HCT116 (cell line): ENCODE data around the gene SLC15A2. TPM values are rescaled to one million over a fixed set of nuclear protein-coding genes. Genes with fewer than 3 reads are reported as not detected.

Experiments
- ATAC-seq: fragments of 200-7000 bp; cut with Tn5 transposase; 2 replicates; pipeline ENCODE4 v1.9.1; 2020; ENCODE audit warnings: mild to moderate bottlenecking, moderate library complexity
- BruUV-seq: library from RNA; stranded (reverse); fragments of 400-500 nt; replicated peaks from 2 replicates; lab custom pipeline; 2021; lab: Mats Ljungman, UMichigan
- CTCF ChIA-PET: fragments of 300-600 bp; sonication (Branson Sonifier 250); formaldehyde crosslinking; loops from one replicate; lab custom pipeline; 2021; ENCODE audit warnings: antibody characterized with exemption; lab: Charles Lee
- POLR2A ChIA-PET: fragments of 300-600, 350-600 bp; sonication (Branson Sonifier 250); formaldehyde crosslinking; loops from one replicate; lab custom pipeline; 2021; ENCODE audit warnings: antibody characterized with exemption; lab: Charles Lee
- RAD21 ChIA-PET, 2 experiments: fragments of 300-600 bp; sonication (Branson Sonifier 250); formaldehyde crosslinking; loops; one replicate each; lab custom pipeline; 2023; ENCODE audit warnings: low total read pairs in 2 of 2; ENCODE audit not compliant: uncharacterized antibody in 2 of 2, unreplicated experiment in 2 of 2, low non-redundant PET in 1 of 2; lab: Charles Lee
- DNase-seq: peaks from one replicate; pipeline ENCODE4 v3.0.0-alpha.2; 2010; ENCODE audit warnings: low read depth, low spot score
- H2AFZ ChIP-seq: fragments of 200-600 bp; shearing (Covaris generic), sonication (generic); 2 replicates; pipeline ENCODE4 v1.6.1; 2017; ENCODE audit warnings: low read depth, mixed run types, mixed read lengths, antibody characterized with exemption, low read length; ENCODE audit not compliant: poor library complexity, severe bottlenecking
- H3K27ac ChIP-seq: 2 replicates; pipeline ENCODE4 v1.5.1; 2012; ENCODE audit warnings: low read depth, low read length
- H3K27me3 ChIP-seq: fragments of 200-600 bp; sonication (generic); 2 replicates; pipeline ENCODE4 v1.6.1; 2016; ENCODE audit warnings: mixed run types, low read length, mixed read lengths; ENCODE audit not compliant: insufficient read depth
- H3K36me3 ChIP-seq, 2 experiments: fragments of 200-500 bp in 1 of 2; fragments of 200-600 bp in 1 of 2; sonication (Bioruptor generic) in 1 of 2; sonication (generic) in 1 of 2; 2 replicates each; pipeline versions ENCODE4 v1.5.1 to v1.6.1; 2014 to 2016; ENCODE audit warnings: low read length in 2 of 2, inconsistent platforms in 1 of 2, mixed read lengths in 1 of 2, mixed run types in 1 of 2; ENCODE audit not compliant: insufficient read depth in 2 of 2, control insufficient read depth in 1 of 2
- H3K4me1 ChIP-seq, 2 experiments: fragments of 200-600 bp in 1 of 2; sonication (generic) in 1 of 2; 2 replicates each; pipeline versions ENCODE4 v1.5.1 to v1.6.1; 2012 to 2017; ENCODE audit warnings: low read length in 2 of 2, inconsistent platforms in 1 of 2, mild to moderate bottlenecking in 1 of 2, mixed read lengths in 1 of 2, mixed run types in 1 of 2, moderate library complexity in 1 of 2; ENCODE audit not compliant: insufficient read depth in 2 of 2, control insufficient read depth in 1 of 2
- H3K4me2 ChIP-seq: fragments of 200-600 bp; sonication (generic); 2 replicates; pipeline ENCODE4 v1.6.1; 2017; ENCODE audit warnings: mixed run types, low read length, mixed read lengths
- H3K4me3 ChIP-seq, 2 experiments: fragments of 200-600 bp in 1 of 2; sonication (generic) in 1 of 2; replicated peaks in 1 of 2; 2 replicates each; pipeline ENCODE4 v1.5.1; 2011 to 2016; ENCODE audit warnings: low read length in 2 of 2, control low read depth in 1 of 2, low read depth in 1 of 2, mild to moderate bottlenecking in 1 of 2, mixed read lengths in 1 of 2, mixed run types in 1 of 2
- H3K79me2 ChIP-seq: fragments of 200-600 bp; sonication (generic); 2 replicates; pipeline ENCODE4 v1.6.1; 2017; ENCODE audit warnings: mild to moderate bottlenecking, mixed run types, low read length, moderate library complexity, mixed read lengths; ENCODE audit not compliant: insufficient read depth
- H3K9ac ChIP-seq: fragments of 200-600 bp; sonication (generic); 2 replicates; pipeline ENCODE4 v1.6.1; 2016; ENCODE audit warnings: low read length, mixed read lengths
- H3K9me2 ChIP-seq: fragments of 200-600 bp; sonication (generic), shearing (Covaris generic); 2 replicates; pipeline ENCODE4 v1.6.1; 2017; ENCODE audit warnings: mixed run types, mild to moderate bottlenecking, moderate library complexity; ENCODE audit not compliant: insufficient read depth
- H3K9me3 ChIP-seq, 2 experiments: fragments of 200-500 bp in 1 of 2; fragments of 200-600 bp in 1 of 2; sonication (Bioruptor generic) in 1 of 2; sonication (generic) in 1 of 2; 2 replicates each; pipeline ENCODE4 v1.6.1; 2014 to 2017; ENCODE audit warnings: low read length in 2 of 2, mixed read lengths in 2 of 2, inconsistent platforms in 1 of 2, low read depth in 1 of 2, mild to moderate bottlenecking in 1 of 2, mixed run types in 1 of 2, moderate library complexity in 1 of 2; ENCODE audit not compliant: control insufficient read depth in 1 of 2, insufficient read depth in 1 of 2
- H4K20me1 ChIP-seq: fragments of 200-600 bp; sonication (generic), shearing (Covaris generic); 2 replicates; pipeline ENCODE4 v1.6.1; 2017; ENCODE audit warnings: mixed run types, mild to moderate bottlenecking, moderate library complexity; ENCODE audit not compliant: insufficient read depth
- CBX3 ChIP-seq: IDR thresholded peaks from 2 replicates; pipeline ENCODE4 v1.6.1; 2012; ENCODE audit warnings: low read depth
- CEBPB ChIP-seq: IDR thresholded peaks from 2 replicates; pipeline ENCODE4 v1.6.1; 2012; ENCODE audit warnings: low read depth
- EGR1 ChIP-seq: IDR thresholded peaks from 2 replicates; pipeline ENCODE4 v1.6.1; 2012; ENCODE audit warnings: low read depth
- ELF1 ChIP-seq: IDR thresholded peaks from 2 replicates; pipeline ENCODE4 v1.6.1; 2012; ENCODE audit warnings: low read depth, borderline replicate concordance
- EZH2 ChIP-seq: fragments of 200-600 bp; sonication (generic); IDR thresholded peaks from 2 replicates; pipeline ENCODE4 v1.6.1; 2017; ENCODE audit warnings: antibody characterized with exemption, mixed run types
- EZH2phosphoT487 ChIP-seq: fragments of 200-600 bp; IDR thresholded peaks from 2 replicates; pipeline ENCODE4 v1.6.1; 2018; ENCODE audit warnings: antibody characterized with exemption, borderline replicate concordance
- JUND ChIP-seq: IDR thresholded peaks from 2 replicates; pipeline ENCODE4 v1.6.1; 2012
- POLR2AphosphoS5 ChIP-seq: IDR thresholded peaks from 2 replicates; pipeline ENCODE4 v1.6.1; 2011; ENCODE audit warnings: mild to moderate bottlenecking, low read depth, low read length, moderate library complexity
- RAD21 ChIP-seq: IDR thresholded peaks from 2 replicates; pipeline ENCODE4 v1.6.1; 2012; ENCODE audit warnings: low read depth, mild to moderate bottlenecking
- SP1 ChIP-seq: IDR thresholded peaks from 2 replicates; pipeline ENCODE4 v1.6.1; 2012; ENCODE audit warnings: low read depth
- SRF ChIP-seq: IDR thresholded peaks from 2 replicates; pipeline ENCODE4 v1.6.1; 2012; ENCODE audit warnings: low read depth
- TCF7L2 ChIP-seq: IDR thresholded peaks from 2 replicates; pipeline ENCODE4 v1.7.0; 2011; ENCODE audit warnings: borderline replicate concordance, inconsistent platforms; ENCODE audit not compliant: insufficient read depth, insufficient read length; ENCODE audit errors: extremely low read depth
- YY1 ChIP-seq: IDR thresholded peaks from 2 replicates; pipeline ENCODE4 v1.6.1; 2011; ENCODE audit warnings: low read length, low read depth, moderate library complexity, mild to moderate bottlenecking; ENCODE audit not compliant: insufficient replicate concordance; ENCODE audit errors: extremely low read depth
- ZFX ChIP-seq: fragments of 450-650 bp; IDR thresholded peaks from 2 replicates; pipeline ENCODE4 v1.6.1; 2017
- intact Hi-C: fragments of 100-400 bp; cut with micrococcal nuclease; formaldehyde crosslinking; loops from 2 replicates; pipeline ENCODE4 v1.10.0; 2022
- total RNA-seq: library from RNA; stranded (reverse); gene quantifications from one replicate; pipeline ENCODE4 v1.2.1, GENCODE V29; 2021; ENCODE audit not compliant: unreplicated experiment
- TF ChIP-seq, protein P1 (sequence below): IDR thresholded peaks from 2 replicates; pipeline ENCODE4 v1.6.1; 2012
- TF ChIP-seq, protein P2 (sequence below): IDR thresholded peaks from 2 replicates; pipeline ENCODE4 v1.6.1; 2012; ENCODE audit warnings: low read depth
- TF ChIP-seq, protein P3 (sequence below): IDR thresholded peaks from 2 replicates; pipeline ENCODE4 v1.6.1; 2012

SLC15A2 gene
- total RNA-seq, 1 experiment from 2014 or later, result 0.96 TPM

DNA sequence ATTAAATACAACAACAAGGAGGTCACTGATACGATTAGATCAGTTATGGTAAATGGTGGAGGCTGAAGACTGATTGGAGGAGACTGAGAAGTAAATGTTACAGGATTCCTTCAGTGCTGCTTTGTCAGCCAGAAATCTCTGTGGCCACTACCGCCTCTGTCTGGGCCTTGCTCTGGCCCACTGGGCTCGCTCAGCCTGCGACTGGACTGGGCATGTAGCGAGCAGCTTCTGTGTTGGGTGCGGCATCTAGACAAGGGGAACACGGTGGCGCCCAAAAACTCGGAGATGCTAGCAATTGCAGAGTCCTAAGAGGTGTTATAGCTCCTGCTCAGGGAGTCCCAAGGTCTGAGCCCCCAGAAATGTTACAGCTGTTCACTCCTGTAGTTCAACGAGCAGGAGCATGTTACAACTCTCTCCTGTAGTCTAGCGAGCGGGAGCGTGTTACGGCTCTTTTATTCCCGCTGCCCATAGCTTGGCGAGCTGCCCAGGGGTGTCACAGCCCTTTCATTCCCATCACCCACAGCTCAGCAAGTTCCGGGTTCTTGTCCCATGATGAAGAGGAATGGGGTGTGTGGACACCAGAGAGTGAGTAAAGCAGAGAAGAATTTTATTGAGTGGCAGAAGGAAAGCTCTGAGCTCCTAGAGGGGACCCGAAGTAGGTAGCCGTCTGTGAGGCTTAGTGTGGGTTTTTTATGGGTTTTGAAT, 24.7 kb downstream of the SLC15A2 start:
- BruUV-seq, result no TSS peak
- Histone ChIP-seq H3K27ac (no peak overlapping the region), H2AFZ (no peak overlapping the region), H3K4me2 (no peak overlapping the region), H3K36me3 (no peaks in the 10 kb centered on the region), H3K9me3 (no peaks in the 10 kb centered on the region), H3K79me2 (no peaks in the 10 kb centered on the region), H3K4me1 (no peaks in the 10 kb centered on the region), H3K27me3 (no peaks in the 10 kb centered on the region), H3K9ac (no peak overlapping the region), H3K4me3 (no peak overlapping the region), H3K9me2 (no peaks in the 10 kb centered on the region), H4K20me1 (no peaks in the 10 kb centered on the region; the same call in 1 of the 2 replicates)
- ChIA-PET CTCF (no interaction called here), POLR2A (no interaction called here), RAD21 (no interaction called here)
- TF ChIP-seq RAD21 (no peak), YY1 (no peak), EZH2phosphoT487 (no peak), POLR2AphosphoS5 (no peak), EZH2 (no peak), CBX3 (no peak), JUND (no peak), SRF (no peak), SP1 (no peak), CEBPB (no peak), EGR1 (no peak), TCF7L2 (no peak), ELF1 (no peak), ZFX (no peak)
- TF ChIP-seq, protein P1, sequence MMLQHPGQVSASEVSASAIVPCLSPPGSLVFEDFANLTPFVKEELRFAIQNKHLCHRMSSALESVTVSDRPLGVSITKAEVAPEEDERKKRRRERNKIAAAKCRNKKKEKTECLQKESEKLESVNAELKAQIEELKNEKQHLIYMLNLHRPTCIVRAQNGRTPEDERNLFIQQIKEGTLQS, result no peak
- TF ChIP-seq, protein P2, sequence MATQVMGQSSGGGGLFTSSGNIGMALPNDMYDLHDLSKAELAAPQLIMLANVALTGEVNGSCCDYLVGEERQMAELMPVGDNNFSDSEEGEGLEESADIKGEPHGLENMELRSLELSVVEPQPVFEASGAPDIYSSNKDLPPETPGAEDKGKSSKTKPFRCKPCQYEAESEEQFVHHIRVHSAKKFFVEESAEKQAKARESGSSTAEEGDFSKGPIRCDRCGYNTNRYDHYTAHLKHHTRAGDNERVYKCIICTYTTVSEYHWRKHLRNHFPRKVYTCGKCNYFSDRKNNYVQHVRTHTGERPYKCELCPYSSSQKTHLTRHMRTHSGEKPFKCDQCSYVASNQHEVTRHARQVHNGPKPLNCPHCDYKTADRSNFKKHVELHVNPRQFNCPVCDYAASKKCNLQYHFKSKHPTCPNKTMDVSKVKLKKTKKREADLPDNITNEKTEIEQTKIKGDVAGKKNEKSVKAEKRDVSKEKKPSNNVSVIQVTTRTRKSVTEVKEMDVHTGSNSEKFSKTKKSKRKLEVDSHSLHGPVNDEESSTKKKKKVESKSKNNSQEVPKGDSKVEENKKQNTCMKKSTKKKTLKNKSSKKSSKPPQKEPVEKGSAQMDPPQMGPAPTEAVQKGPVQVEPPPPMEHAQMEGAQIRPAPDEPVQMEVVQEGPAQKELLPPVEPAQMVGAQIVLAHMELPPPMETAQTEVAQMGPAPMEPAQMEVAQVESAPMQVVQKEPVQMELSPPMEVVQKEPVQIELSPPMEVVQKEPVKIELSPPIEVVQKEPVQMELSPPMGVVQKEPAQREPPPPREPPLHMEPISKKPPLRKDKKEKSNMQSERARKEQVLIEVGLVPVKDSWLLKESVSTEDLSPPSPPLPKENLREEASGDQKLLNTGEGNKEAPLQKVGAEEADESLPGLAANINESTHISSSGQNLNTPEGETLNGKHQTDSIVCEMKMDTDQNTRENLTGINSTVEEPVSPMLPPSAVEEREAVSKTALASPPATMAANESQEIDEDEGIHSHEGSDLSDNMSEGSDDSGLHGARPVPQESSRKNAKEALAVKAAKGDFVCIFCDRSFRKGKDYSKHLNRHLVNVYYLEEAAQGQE, result no peak
- TF ChIP-seq, protein P3, sequence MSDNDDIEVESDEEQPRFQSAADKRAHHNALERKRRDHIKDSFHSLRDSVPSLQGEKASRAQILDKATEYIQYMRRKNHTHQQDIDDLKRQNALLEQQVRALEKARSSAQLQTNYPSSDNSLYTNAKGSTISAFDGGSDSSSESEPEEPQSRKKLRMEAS, result no peak
- ATAC-seq (no peak), DNase-seq (no peak)
- intact Hi-C loops, result no loop called here
